A549 (cell line): Measurements from ENCODE around the gene NYNRIN. TPM values are rescaled to one million over a fixed set of nuclear protein-coding genes. Genes with fewer than 3 reads are reported as not detected.
A peak's percentile ranks its signal among the peaks of the same experiment; 100 is the strongest.

Experiments
- ATAC-seq, 2 experiments: fragments of 200-7000 bp in 1 of 2; fragments of >200 bp in 1 of 2; cut with Nextera tagmentation in 1 of 2; cut with Tn5 transposase in 1 of 2; 3 replicates each; pipeline versions ENCODE4 v1.8.0 to v1.9.1; 2018 to 2020; ENCODE audit warnings: mild to moderate bottlenecking in 1 of 2, moderate library complexity in 1 of 2
- CTCF ChIA-PET: fragments of 300-600 bp; sonication (Branson Sonifier 250); formaldehyde crosslinking; extraction: SDS; loops from one replicate; lab custom pipeline; 2021; ENCODE audit warnings: antibody characterized with exemption, inconsistent platforms; lab: Yijun Ruan, JAX
- POLR2A ChIA-PET: fragments of 350-600 bp; formaldehyde crosslinking; extraction: SDS; loops from one replicate; lab custom pipeline; 2021; ENCODE audit warnings: antibody characterized with exemption, inconsistent platforms; lab: Yijun Ruan, JAX
- DNase-seq, 2 experiments: peaks; one replicate each; pipeline versions ENCODE4 v3.0.0 to v3.0.0-alpha.2; 2011 to 2016; ENCODE audit warnings: low read depth in 1 of 2, low spot score in 1 of 2
- FAIRE-seq: peaks from 2 replicates; lab custom pipeline; 2011; peaks lifted over from hg19 to GRCh38; lab: Jason Lieb, UNC
- H3K27ac ChIP-seq, 2 experiments: fragments of >200 bp; sonication (Bioruptor Twin); formaldehyde crosslinking; 3 replicates each; pipeline ENCODE4 v1.5.1; 2016 to 2017
- H3K4me1 ChIP-seq: fragments of >200 bp; sonication (Bioruptor Twin); formaldehyde crosslinking; 3 replicates; pipeline ENCODE4 v1.6.1; 2016
- H3K4me2 ChIP-seq: fragments of >200 bp; sonication (Bioruptor Twin); formaldehyde crosslinking; 3 replicates; pipeline ENCODE4 v1.6.1; 2016
- H3K4me3 ChIP-seq: fragments of >200 bp; sonication (Bioruptor Twin); formaldehyde crosslinking; 3 replicates; pipeline ENCODE4 v1.5.1; 2016
- H3K9me3 ChIP-seq: fragments of >200 bp; sonication (Bioruptor Twin); formaldehyde crosslinking; 3 replicates; pipeline ENCODE4 v1.6.1; 2016
- CBX2 ChIP-seq: fragments of 200-600 bp; sonication (generic); IDR thresholded peaks from 2 replicates; pipeline ENCODE4 v1.6.1; 2016; ENCODE audit warnings: low read depth, mild to moderate bottlenecking, borderline replicate concordance
- CHD2 ChIP-seq: fragments of 150-350 bp; IDR thresholded peaks from 2 replicates; pipeline ENCODE4 v1.6.1; 2014; ENCODE audit warnings: low read length; ENCODE audit not compliant: partially characterized antibody
- EP300 ChIP-seq, 2 experiments: fragments of >200 bp; sonication (Bioruptor Twin); formaldehyde crosslinking; IDR thresholded peaks; 2 replicates in 1 of 2; 3 replicates in 1 of 2; pipeline ENCODE4 v1.6.1; 2016 to 2017
- ESRRA ChIP-seq: fragments of 150-350 bp; IDR thresholded peaks from 2 replicates; pipeline ENCODE4 v1.6.1; 2014; ENCODE audit warnings: mild to moderate bottlenecking, low read length, borderline replicate concordance
- FOSB ChIP-seq: fragments of 250-450 bp; sonication (Bioruptor Pico); IDR thresholded peaks from 2 replicates; pipeline ENCODE4 v1.5.0; 2020; ENCODE audit warnings: mild to moderate bottlenecking, moderate library complexity
- FOXS1 ChIP-seq: fragments of 250-450 bp; sonication (Bioruptor Pico); IDR thresholded peaks from 2 replicates; pipeline ENCODE4 v1.5.0; 2020; ENCODE audit warnings: mild to moderate bottlenecking, moderate library complexity
- HEYL ChIP-seq: fragments of 250-450 bp; sonication (Bioruptor Pico); IDR thresholded peaks from 2 replicates; pipeline ENCODE4 v1.8.0; 2021; ENCODE audit warnings: mild to moderate bottlenecking, moderate library complexity
- HOXA7 ChIP-seq: fragments of 250-450 bp; sonication (Bioruptor Pico); IDR thresholded peaks from 2 replicates; pipeline ENCODE4 v1.5.0; 2020; ENCODE audit warnings: mild to moderate bottlenecking, moderate library complexity
- HOXB5 ChIP-seq: fragments of 250-450 bp; sonication (Bioruptor Pico); IDR thresholded peaks from 2 replicates; pipeline ENCODE4 v1.5.0; 2020; ENCODE audit warnings: mild to moderate bottlenecking, moderate library complexity
- KDM5A ChIP-seq: fragments of 200-600 bp; sonication (generic); IDR thresholded peaks from 2 replicates; pipeline ENCODE4 v1.6.1; 2016; ENCODE audit warnings: antibody characterized with exemption, mild to moderate bottlenecking
- NPAS2 ChIP-seq: fragments of 250-450 bp; sonication (Bioruptor Pico); IDR thresholded peaks from 2 replicates; pipeline ENCODE4 v1.8.0; 2022; ENCODE audit warnings: mild to moderate bottlenecking, moderate library complexity, borderline replicate concordance
- NR3C1 ChIP-seq: fragments of >200 bp; sonication (Bioruptor Twin); formaldehyde crosslinking; IDR thresholded peaks from 3 replicates; pipeline ENCODE4 v1.6.1; 2017
- RARB ChIP-seq: fragments of 250-450 bp; sonication (Bioruptor Pico); IDR thresholded peaks from 2 replicates; pipeline ENCODE4 v1.8.0; 2021; ENCODE audit warnings: mild to moderate bottlenecking, moderate library complexity
- TFCP2L1 ChIP-seq: fragments of 250-450 bp; sonication (Bioruptor Pico); IDR thresholded peaks from 2 replicates; pipeline ENCODE4 v1.5.0; 2021; ENCODE audit warnings: mild to moderate bottlenecking
- TP53 ChIP-seq: fragments of 250-450 bp; sonication (Bioruptor Pico); IDR thresholded peaks from 2 replicates; pipeline ENCODE4 v1.5.0; 2021; ENCODE audit warnings: mild to moderate bottlenecking, moderate library complexity
- ZFP36 ChIP-seq: fragments of 450-650 bp; IDR thresholded peaks from 2 replicates; pipeline ENCODE4 v1.6.1; 2014; ENCODE audit warnings: borderline replicate concordance; ENCODE audit not compliant: partially characterized antibody
- ZNF302 ChIP-seq: fragments of 250-450 bp; sonication (Bioruptor Pico); IDR thresholded peaks from 2 replicates; pipeline ENCODE4 v1.9.0; 2021; ENCODE audit warnings: inconsistent platforms, mild to moderate bottlenecking, moderate library complexity
- ZSCAN20 ChIP-seq: fragments of 250-450 bp; sonication (Bioruptor Pico); IDR thresholded peaks from 2 replicates; pipeline ENCODE4 v1.8.0; 2022; ENCODE audit warnings: mild to moderate bottlenecking, moderate library complexity
- WGBS: methylation state at CpG from one replicate; pipeline ENCODE4 v1.1.6; 2017; ENCODE audit errors: missing lambda C conversion rate; 5-methylcytosine and 5-hydroxymethylcytosine counted together
- polyA minus RNA-seq: library from RNA; depleted of rRNA, polyadenylated mRNA; stranded (reverse); fragments of >200 nt; gene quantifications from 2 replicates; pipeline ENCODE4 v1.2.3, GENCODE V29; 2011; rRNA and poly(A)+ RNA removed
- polyA plus RNA-seq, 4 experiments: library from polyadenylated mRNA; depleted of rRNA in 3 of 4; stranded (reverse); fragments of >200 nt; fragmentation: RNase III in 1 of 4; extraction: RNeasy Plus Mini Kit Qiagen cat#74134 plus additional on column Dnase treatment in 1 of 4; gene quantifications; 2 replicates in 3 of 4; 3 replicates in 1 of 4; pipeline ENCODE4 v1.2.3, GENCODE V29; 2011 to 2017
- TF ChIP-seq, protein P1 (sequence below): fragments of >200 bp; sonication (Bioruptor Twin); formaldehyde crosslinking; IDR thresholded peaks from 3 replicates; pipeline ENCODE4 v1.5.1; 2016
- TF ChIP-seq, protein P2 (sequence below): IDR thresholded peaks from 2 replicates; pipeline ENCODE4 v1.6.1; 2012
- TF ChIP-seq, protein P3 (sequence below): fragments of 250-450 bp; sonication (Bioruptor Pico); IDR thresholded peaks from 2 replicates; pipeline ENCODE4 v1.5.0; 2020; ENCODE audit warnings: low read depth, mild to moderate bottlenecking, moderate library complexity

Gene NYNRIN
- polyA plus RNA-seq (2011; rRNA removed) (0.44 and 0.60 TPM in 2 replicates), polyA plus RNA-seq (2017; fragmentation: RNase III; extraction: RNeasy Plus Mini Kit Qiagen cat#74134 plus additional on column Dnase treatment) (0.17 to 0.29 TPM (median 0.19 TPM) in 3 replicates), polyA minus RNA-seq (0.92 and 1.2 TPM in 2 replicates)
- 0.08 and 0.16 TPM in 2 replicates for polyA plus RNA-seq (2012; cell fraction: cytosol; rRNA removed)
- polyA plus RNA-seq (2012; cell fraction: nucleus; rRNA removed) = 0.26 and 0.35 TPM in 2 replicates

DNA sequence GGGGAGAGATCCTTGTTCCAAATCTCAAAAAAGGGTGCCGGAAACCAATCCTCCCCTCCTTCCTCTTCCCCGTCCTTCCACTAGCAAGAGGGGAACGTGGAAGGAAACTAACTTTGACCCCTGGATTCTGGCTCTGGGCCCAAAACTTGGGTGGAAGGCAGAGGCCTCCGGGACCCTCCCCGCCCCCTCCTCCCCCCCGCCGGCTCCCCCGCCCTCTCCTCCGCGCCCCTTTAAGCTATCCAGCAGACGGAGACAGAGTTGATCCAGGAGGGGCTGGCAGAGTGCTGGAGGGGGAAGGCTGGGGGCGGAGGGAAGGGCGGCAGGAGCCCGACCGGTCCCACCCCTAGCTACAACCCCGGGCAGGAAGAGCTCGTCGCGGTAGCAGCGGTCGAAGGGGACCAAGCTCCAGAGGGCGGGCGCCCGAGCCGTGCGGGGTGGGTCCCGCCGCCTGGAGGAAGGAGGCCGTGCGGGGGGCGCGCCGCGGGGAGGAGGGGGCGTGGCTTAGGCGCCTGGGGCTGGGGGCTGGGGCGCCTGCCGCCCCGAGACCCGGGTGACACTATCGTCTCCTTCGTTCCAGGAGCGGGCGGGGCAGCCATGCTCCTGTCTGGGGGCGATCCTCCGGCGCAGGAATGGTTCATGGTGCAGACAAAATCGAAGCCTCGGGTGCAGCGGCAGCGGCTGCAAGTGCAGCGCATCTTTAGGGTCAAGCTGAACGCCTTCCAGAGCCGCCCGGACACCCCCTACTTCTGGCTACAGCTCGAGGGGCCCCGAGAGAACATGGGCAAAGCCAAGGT, at the start of gene NYNRIN:
NYNRIN (plus strand) TSS at position 351 of the 794 bp plus-strand sequence; CDS start at position 595, 244 bp downstream.
- POLR2A ChIA-PET = interaction anchor here (1.1 kb wide), 1 partner anchor 31 kb away, joined by 8 read pairs; the partner anchor contains the start of genes CBLN3 and KHNYN
- Histone ChIP-seq H3K27ac (peak within 1 kb of the TSS; percentile 74 to 85), H3K4me3 (peak within 1 kb of the TSS; percentile 65), H3K4me1 (peaks cover 16% of the 10 kb centered on the region; the same call in 1 of the 3 replicates), H3K4me2 (peak within 1 kb of the TSS; percentile 99), H3K9me3 (no peaks in the 10 kb centered on the region)
- FAIRE-seq = no peak
- CTCF ChIA-PET = interaction anchor here (1.2 to 4.3 kb wide), 2 partner anchors 32 to 66 kb away, joined by 3 to 16 read pairs; no protein-coding TSS in a partner anchor
- DNase-seq = no peak
- 42% methylated on average over 16 of the region's 57 CpGs for WGBS
- no peak for TF ChIP-seq EP300 (IDR thresholded peaks at IDR 0.05)
- no peak for TF ChIP-seq NR3C1
- TF ChIP-seq KDM5A = no peak
- no peak for TF ChIP-seq FOSB (CRISPR knock-in tag)
- TF ChIP-seq, protein P1, sequence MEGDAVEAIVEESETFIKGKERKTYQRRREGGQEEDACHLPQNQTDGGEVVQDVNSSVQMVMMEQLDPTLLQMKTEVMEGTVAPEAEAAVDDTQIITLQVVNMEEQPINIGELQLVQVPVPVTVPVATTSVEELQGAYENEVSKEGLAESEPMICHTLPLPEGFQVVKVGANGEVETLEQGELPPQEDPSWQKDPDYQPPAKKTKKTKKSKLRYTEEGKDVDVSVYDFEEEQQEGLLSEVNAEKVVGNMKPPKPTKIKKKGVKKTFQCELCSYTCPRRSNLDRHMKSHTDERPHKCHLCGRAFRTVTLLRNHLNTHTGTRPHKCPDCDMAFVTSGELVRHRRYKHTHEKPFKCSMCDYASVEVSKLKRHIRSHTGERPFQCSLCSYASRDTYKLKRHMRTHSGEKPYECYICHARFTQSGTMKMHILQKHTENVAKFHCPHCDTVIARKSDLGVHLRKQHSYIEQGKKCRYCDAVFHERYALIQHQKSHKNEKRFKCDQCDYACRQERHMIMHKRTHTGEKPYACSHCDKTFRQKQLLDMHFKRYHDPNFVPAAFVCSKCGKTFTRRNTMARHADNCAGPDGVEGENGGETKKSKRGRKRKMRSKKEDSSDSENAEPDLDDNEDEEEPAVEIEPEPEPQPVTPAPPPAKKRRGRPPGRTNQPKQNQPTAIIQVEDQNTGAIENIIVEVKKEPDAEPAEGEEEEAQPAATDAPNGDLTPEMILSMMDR = no peak
- TF ChIP-seq, protein P2, sequence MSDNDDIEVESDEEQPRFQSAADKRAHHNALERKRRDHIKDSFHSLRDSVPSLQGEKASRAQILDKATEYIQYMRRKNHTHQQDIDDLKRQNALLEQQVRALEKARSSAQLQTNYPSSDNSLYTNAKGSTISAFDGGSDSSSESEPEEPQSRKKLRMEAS = no peak
- TF ChIP-seq HOXA7 (CRISPR knock-in tag) = no peak
- TF ChIP-seq TP53 (CRISPR knock-in tag) = no peak
- no peak for TF ChIP-seq ESRRA
- no peak for TF ChIP-seq NPAS2 (CRISPR knock-in tag)
- TF ChIP-seq, protein P3, sequence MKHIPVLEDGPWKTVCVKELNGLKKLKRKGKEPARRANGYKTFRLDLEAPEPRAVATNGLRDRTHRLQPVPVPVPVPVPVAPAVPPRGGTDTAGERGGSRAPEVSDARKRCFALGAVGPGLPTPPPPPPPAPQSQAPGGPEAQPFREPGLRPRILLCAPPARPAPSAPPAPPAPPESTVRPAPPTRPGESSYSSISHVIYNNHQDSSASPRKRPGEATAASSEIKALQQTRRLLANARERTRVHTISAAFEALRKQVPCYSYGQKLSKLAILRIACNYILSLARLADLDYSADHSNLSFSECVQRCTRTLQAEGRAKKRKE = no peak
- no peak for TF ChIP-seq TFCP2L1 (CRISPR knock-in tag)
- TF ChIP-seq, all 56 proteins: peak for 0
- ATAC-seq = peak; percentile 44 to 80; a peak in 4 of 6 replicates

DNA sequence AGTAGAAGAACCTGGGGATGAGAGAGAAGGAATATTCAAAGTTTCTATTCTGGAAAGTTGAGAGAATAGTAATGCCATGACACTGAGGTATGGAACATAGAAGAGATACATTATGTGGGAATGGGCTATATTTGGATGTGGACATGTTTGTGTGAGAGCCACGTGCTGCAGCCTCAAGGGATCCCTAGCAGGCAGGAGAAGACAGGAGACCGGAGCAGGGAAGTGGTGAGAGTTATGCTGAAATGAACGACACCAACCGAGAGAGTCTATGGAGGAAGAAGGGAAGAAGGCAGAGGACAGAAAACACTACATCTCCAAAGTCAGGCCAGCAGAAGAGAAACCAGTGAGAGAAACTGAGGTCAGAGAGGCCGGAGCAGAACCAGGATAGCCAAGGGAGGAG, 49.1 kb upstream of the NYNRIN start:
- no peaks in the 10 kb centered on the region for H3K9me3 ChIP-seq
- H3K27ac ChIP-seq = no peak overlapping the region
- H3K4me2 ChIP-seq = no peak overlapping the region
- whole genome bisulfite sequencing = 41% methylated on average over 5 of the region's 5 CpGs
- TF ChIP-seq HOXB5 (CRISPR knock-in tag) (no peak), FOXS1 (CRISPR knock-in tag) (no peak), CHD2 (no peak), CBX2 (no peak), ZNF302 (CRISPR knock-in tag) (no peak)
- H3K4me3 ChIP-seq = no peak overlapping the region
- DNase-seq (no peak), FAIRE-seq (no peak), ATAC-seq (no peak)
- H3K4me1 ChIP-seq = peaks cover 17% of the 10 kb centered on the region
- POLR2A ChIA-PET = no interaction called here
- CTCF ChIA-PET = interaction anchor here (0.6 to 4.2 kb wide), 4 partner anchors 13 to 82 kb away, joined by 3 to 40 read pairs (median 12); partner anchors contain the start of gene ADCY4

DNA sequence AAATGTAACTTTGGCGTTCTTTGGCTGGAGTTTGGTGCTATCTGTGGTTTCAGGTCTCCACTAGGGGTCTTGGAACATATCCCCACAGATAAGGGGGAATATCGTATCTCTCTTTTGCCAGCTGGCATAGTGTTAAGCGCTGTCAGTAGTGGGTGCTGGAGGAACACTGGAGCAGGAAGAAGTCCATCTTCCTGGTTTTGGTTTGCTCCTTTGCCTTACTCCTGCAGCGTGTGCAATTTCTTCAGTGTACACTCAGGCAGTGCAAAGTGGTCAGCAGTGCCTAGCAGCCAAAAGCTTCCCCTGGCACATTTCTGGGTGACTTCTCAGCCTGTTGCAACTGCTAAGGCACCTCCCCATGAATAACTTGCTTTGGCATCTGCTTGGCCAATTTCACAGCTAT, 47.3 kb upstream of the NYNRIN start:
- TF ChIP-seq ZSCAN20 (CRISPR knock-in tag) (no peak), ZFP36 (no peak), RARB (CRISPR knock-in tag) (no peak), HEYL (CRISPR knock-in tag) (no peak)
- CTCF ChIA-PET = interaction anchor here (0.9 to 4.2 kb wide), 7 partner anchors 14 to 86 kb away, joined by 3 to 40 read pairs (median 4); partner anchors contain the start of gene ADCY4
- no peak overlapping the region for H3K4me3 ChIP-seq
- H3K9me3 ChIP-seq = no peaks in the 10 kb centered on the region
- 43% methylated on average over 4 of the region's 4 CpGs for WGBS
- no peak overlapping the region for H3K27ac ChIP-seq
- ATAC-seq = peak; percentile 55 to 70; a peak in 4 of 6 replicates
- FAIRE-seq = no peak
- POLR2A ChIA-PET = interaction anchor here (1.0 kb wide), 1 partner anchor 80 kb away, joined by 4 read pairs; no protein-coding TSS in a partner anchor
- no peak overlapping the region for H3K4me2 ChIP-seq
- no peak for DNase-seq
- H3K4me1 ChIP-seq = peaks cover 17% of the 10 kb centered on the region
